ACHN (cell line): Measurements from ENCODE around the gene HCK.

Experiments
- DNase-seq: peaks from one replicate; pipeline ENCODE4 v3.0.0-alpha.2; 2015
- in situ Hi-C: cut with HindIII; loops from 2 replicates; pipeline ENCODE4 v1.10.0; 2017; ENCODE audit warnings: low sequenced_read_pairs, low pct_ligation_motif_present, low pct_unique_long_range_greater_than_20kb

HCK gene

GRCh38 chr20:32079655-32080109 lies 27.6 kb downstream of the HCK start:
- in situ Hi-C loops = no loop called here
- no peak for DNase-seq

GRCh38 chr20:32080783-32081182 lies 28.7 kb downstream of the HCK start:
- in situ Hi-C loops = no loop called here

GRCh38 chr20:32083469-32083868 lies 31.4 kb downstream of the HCK start:
- in situ Hi-C loops = no loop called here
- no peak for DNase-seq

More at GRCh38 chr20:32080783-32081182, 28.7 kb downstream of the HCK start:
- DNase-seq = no peak

- in situ Hi-C loops = no loop called here
Observed at GRCh38 chr20:32087070-32087469, 35.0 kb downstream of the HCK start.

GRCh38 chr20:32088759-32089158 lies 36.7 kb downstream of the HCK start:
- DNase-seq = no peak
- in situ Hi-C loops = no loop called here

More at GRCh38 chr20:32087070-32087469, 35.0 kb downstream of the HCK start:
- no peak for DNase-seq

- no peak for DNase-seq
- in situ Hi-C loops = no loop called here
Observed at GRCh38 chr20:32089637-32090362, 37.8 kb downstream of the HCK start.

- DNase-seq = peak; percentile 70
Observed at GRCh38 chr20:32091888-32092346, 39.9 kb downstream of the HCK start.

GRCh38 chr20:32098786-32099185 lies 46.7 kb downstream of the HCK start:
- no peak for DNase-seq
- in situ Hi-C loops = no loop called here

More at GRCh38 chr20:32091888-32092346, 39.9 kb downstream of the HCK start:
- in situ Hi-C loops = no loop called here

GRCh38 chr20:32108814-32109391 lies 56.9 kb downstream of the HCK start:
- DNase-seq = no peak
- in situ Hi-C loops = no loop called here

- in situ Hi-C loops = no loop called here
- peak; percentile 93 for DNase-seq
Observed at GRCh38 chr20:32109392-32110172, 57.5 kb downstream of the HCK start, which contains the start of gene TM9SF4. Gene TM9SF4, plus strand, starts transcription at chr20:32109714. Its CDS starts 27 bp downstream, at chr20:32109741.

GRCh38 chr20:32110173-32110704 lies 58.2 kb downstream of the HCK start:
- in situ Hi-C loops = no loop called here
- DNase-seq = no peak

- in situ Hi-C loops = no loop called here
- DNase-seq = no peak
Observed at GRCh38 chr20:32110727-32111126, 58.7 kb downstream of the HCK start.

- in situ Hi-C loops = no loop called here
Observed at GRCh38 chr20:32111156-32111686, 59.2 kb downstream of the HCK start.

GRCh38 chr20:32111753-32112152 lies 59.7 kb downstream of the HCK start:
- no peak for DNase-seq
- in situ Hi-C loops = no loop called here

More at GRCh38 chr20:32111156-32111686, 59.2 kb downstream of the HCK start:
- no peak for DNase-seq

GRCh38 chr20:32112841-32113240 lies 60.8 kb downstream of the HCK start:
- in situ Hi-C loops = no loop called here
- DNase-seq = no peak

GRCh38 chr20:32113591-32114260 lies 61.7 kb downstream of the HCK start:
- DNase-seq = no peak
- in situ Hi-C loops = no loop called here

GRCh38 chr20:32114305-32114960 lies 62.4 kb downstream of the HCK start:
- no peak for DNase-seq
- in situ Hi-C loops = no loop called here
